ENCODE data around the gene THPO.

DNA sequence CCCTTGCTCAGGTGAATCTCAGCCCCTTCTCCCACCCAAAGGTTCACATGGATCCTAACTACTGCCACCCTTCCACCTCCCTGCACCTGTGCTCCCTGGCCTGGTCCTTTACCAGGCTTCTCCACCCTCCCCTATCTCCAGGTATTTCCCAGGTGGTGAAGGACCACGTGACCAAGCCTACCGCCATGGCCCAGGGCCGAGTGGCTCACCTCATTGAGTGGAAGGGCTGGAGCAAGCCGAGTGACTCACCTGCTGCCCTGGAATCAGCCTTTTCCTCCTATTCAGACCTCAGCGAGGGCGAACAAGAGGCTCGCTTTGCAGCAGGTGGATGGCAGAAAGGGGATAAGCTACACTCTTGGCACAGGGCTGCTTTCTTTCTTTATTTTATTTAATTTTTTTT is 36.1 kb downstream of the THPO start:
- TF ChIP-seq, protein P1, sequence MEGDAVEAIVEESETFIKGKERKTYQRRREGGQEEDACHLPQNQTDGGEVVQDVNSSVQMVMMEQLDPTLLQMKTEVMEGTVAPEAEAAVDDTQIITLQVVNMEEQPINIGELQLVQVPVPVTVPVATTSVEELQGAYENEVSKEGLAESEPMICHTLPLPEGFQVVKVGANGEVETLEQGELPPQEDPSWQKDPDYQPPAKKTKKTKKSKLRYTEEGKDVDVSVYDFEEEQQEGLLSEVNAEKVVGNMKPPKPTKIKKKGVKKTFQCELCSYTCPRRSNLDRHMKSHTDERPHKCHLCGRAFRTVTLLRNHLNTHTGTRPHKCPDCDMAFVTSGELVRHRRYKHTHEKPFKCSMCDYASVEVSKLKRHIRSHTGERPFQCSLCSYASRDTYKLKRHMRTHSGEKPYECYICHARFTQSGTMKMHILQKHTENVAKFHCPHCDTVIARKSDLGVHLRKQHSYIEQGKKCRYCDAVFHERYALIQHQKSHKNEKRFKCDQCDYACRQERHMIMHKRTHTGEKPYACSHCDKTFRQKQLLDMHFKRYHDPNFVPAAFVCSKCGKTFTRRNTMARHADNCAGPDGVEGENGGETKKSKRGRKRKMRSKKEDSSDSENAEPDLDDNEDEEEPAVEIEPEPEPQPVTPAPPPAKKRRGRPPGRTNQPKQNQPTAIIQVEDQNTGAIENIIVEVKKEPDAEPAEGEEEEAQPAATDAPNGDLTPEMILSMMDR (IDR thresholded peaks at IDR 0.05), result no peak
- TF ChIP-seq POLR2A (IDR thresholded peaks at IDR 0.05), result no peak

All from thyroid gland (tissue), 4 donors.